ENCODE measurements around the gene PANX3.

The PANX3 gene

DNA sequence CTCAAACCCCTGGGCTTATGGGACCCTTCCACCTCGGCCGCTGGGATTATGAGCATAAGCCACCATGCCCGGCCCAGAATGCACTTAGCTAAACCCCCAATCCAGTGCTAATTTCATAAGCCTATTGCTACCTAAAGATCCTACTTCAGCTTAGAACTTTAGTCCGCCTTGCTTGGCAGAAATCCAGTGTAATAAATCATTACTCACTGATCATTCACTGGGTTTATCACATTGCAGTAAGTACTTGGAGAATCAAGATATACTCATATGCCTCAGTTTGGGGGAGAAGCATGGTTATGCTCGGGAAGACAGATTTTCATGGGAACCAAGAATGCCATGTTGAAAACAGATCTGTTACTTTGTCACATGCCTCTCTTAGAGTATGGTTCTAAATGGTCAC is 7.6 kb downstream of the PANX3 start:
- no peak for DNase-seq

DNA sequence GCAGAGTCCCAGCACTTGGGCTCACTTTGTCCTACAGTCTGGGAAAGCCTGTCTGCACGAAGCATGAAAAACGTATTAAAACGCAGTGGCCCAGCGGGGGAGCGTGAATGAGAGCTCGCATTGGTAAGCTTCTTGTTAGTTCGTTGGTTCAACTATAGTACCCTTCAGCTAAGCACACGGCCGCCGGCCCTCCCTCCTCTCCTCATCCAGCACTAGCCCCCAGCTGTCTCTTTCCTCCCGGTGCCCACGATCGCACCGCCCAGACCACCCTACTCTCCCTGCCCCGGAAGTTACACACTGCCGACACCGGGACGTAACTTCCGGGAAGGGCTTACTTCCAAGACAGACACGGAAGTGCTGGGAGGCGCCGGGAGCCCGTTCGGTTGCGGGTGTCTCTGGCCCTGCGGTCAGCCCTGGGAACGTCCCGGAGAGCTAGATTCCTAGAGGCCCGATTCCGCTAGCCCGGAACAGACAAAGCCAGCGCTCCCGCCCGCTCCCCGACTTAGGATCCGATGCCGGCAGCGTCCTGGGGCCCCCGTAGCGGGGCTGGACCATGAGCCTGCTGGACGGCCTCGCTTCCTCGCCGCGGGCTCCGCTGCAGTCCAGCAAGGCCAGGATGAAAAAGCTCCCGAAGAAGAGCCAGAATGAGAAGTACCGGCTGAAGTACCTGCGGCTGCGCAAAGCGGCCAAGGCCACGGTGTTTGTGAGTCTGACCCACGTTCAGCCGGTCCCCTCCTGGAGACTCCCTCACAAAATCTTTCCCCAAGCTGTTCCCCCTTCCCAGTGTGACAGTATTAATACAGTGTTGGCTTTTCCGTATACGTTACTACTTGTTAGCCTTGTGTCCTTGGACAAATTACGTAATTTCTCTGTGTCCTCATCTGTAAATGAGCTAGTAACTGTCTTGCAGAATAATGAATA is 11.6 kb downstream of the PANX3 start, which contains the start of gene TBRG1:
TSS of gene TBRG1 (plus strand) at position 334 of the 921 bp plus-strand sequence. CDS start at position 554, 220 bp downstream.
- peak; percentile 72 to 86 for DNase-seq

DNA sequence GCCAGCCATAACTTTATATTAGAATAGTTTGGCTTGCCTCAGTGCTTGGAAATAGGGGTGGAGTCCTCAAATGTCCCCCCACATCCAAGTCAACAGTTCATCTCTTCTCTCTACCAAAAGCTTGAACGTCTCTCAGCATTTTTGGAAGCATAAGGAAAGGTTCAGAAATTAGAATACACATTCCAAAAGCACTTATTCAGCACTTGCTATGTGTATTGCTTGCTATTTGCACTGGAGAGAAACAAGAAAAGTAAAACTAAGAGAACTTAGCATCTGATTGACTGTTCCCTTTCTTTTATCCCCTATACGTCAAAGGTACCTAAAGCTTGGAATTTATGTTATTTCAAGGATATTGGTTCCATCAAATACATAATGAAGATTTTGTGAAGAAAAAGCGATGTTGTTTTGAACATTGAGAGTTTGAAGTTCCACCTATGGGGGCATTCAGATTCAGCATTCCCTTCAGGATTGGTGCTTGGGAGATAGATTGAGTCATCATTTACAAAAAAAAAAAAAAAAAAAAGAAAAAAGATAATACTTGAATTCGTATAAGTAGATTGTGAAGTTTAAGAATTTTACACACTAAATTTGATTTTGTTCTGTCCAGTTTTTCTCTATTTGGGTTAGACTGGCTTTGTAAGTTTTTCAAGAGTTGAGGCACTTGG is 12.8 kb downstream of the PANX3 start:
- DNase-seq: no peak

DNA sequence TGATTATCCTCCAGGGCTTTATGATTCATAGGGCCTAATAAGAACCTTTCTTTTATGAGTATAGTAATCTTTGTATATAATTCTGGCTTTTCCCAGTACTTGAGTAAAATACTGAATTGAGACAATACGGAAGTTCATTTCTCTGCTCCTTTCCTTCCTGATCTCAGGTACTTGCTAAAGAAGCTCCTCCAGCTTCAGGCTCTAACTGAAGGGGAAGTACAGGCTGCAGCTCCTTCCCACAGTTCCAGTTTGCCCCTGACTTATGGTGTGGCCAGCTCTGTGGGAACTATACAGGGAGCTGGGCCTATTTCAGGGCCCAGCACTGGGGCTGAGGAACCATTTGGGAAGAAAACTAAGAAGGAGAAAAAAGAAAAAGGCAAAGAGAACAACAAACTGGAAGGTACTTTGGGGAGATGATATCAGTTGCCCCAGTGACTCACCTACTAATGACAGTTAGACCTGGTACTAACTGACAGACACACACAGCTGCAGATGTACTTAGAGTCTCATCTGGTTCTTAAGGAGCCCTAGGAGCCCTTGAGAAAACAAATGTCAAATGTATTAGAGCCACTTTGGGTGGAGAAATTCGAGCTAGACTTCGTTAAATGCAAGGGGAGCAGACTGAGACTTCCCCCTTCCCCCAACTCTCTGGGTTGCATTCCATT is 14.4 kb downstream of the PANX3 start:
- DNase-seq: no peak

DNA sequence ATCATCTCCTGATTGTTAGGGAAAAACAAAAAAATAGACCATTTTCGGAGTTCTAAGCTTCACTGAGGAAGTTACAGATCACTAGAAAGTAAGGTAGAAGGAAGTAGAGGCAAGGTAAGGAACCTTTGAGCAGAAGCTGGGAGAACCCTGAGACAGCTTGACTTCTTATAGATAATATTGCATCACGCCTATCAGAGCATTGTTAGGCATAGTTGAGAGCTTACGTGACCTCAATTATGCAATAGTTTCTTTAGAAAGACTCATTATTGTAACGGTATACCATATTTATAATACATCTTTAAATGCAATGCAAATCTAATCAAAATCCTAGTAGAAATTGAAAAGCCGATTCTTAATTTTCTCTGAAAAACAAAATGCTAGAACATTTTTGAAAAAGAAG is 16.3 kb downstream of the PANX3 start:
- DNase-seq: no peak

DNA sequence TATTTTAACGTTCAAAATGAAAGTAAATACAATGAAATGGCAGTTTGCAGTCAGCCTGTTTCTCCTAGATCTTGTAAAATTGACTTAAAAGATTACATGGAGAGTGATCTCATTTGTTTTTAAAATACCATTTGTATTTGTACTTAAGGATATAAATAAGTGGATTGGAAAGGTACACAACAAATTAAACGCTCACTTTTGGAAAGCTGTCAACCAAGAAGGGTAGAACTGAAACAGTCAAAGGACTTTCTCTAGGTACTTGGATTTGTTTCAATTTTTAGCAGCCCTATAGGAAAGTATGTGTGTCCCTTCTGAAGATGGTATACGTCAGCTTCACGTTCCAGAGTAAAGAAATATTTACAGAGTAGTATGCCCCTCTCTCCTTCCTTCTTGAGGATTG is 18.7 kb downstream of the PANX3 start:
- no peak for DNase-seq

DNA sequence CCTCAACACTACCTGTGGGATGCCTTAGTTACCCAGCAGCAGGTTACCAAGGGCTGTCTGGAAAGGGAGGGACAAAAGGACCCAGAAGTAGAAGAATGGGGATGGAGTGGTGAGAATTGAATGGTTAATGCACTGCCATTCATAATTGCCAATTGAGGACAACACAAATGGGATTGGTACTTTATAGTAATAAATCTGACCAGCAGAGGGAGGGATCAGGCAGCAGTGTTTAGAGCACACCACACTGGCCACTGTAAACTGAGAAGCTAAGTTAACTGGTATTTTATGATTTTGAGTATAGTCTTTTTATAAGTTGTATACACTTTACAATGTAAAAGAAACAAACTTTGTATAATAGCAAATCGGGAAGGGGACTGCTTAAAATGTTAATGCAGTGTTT is 22.1 kb downstream of the PANX3 start:
- DNase-seq: no peak

DNA sequence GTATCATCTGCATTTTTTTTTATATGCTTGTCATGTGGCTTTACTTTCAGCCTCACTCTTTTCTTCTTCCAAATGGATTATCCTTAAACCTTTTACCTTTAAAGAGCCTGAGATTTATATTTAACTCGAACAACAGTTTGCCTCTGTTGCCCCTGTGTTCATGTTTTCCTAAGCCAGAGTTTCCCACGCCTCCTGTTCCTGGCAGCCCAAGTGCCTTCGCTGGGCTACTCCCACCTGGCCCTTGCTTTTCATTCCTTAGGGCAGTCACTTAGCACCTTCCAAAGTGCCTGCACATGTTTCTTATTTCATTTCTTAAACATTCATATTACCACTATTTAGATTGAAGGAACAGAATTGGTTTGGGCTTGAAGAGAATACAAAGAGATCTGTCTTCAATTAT is 24.7 kb downstream of the PANX3 start:
- no peak for DNase-seq

DNA sequence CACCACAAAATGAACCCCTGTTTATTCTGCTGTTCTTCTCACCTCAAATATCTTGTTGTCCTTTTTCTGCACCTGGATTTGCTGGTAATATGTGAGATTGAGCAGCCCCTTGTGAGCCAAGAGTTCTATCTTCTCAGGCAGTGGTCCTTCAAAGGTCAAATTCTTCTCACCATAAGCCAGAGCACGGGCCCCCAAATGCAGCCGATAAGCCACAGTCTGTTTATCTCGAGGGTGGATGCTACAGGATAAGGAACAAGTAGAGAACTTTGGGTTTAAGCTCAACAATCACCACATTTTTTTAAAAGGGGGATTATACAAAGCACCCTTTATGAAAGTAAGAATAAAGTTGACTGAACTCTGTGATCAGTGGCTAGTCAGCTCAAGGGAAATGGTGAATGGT is 27.3 kb downstream of the PANX3 start:
- no peak for DNase-seq

DNA sequence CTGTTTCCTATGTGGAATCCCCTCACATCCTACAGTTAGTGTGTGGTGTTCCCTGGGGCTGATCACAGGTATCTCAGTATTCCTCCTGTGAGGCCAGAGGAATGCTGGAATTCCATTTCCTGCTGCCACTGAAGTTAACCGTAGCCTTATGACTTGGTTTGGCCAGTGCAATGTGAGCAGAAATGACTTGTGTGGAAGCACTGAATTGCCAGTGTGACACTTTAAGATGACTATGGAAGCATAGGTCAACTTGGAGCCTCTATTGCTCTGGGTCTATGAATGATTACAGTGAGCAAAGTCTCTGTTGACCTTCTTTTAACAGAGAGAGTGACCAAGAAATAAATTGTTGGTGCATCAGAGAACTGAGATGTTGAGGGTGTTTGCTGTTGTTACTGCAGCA is 28.0 kb downstream of the PANX3 start:
- DNase-seq: no peak

DNA sequence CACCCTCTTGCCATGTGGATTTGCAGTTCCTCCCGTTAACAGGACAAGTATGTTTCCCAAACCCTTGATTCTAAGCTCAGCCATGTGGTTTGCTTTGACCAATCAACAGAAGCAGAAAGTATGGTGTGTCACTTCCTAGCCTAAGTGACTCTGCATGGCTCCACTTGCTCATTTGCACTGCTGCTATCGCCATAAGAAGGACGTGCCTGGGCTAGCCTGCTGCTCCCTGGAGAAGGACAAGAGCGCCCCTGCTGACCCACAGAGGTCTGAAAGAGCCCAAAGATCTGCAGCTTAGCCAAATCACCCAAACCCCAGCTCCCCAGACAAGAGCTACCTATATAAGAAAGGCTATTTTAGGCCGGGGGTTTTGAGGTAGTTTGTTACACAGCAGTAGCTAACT is 29.4 kb downstream of the PANX3 start:
- no peak for DNase-seq

DNA sequence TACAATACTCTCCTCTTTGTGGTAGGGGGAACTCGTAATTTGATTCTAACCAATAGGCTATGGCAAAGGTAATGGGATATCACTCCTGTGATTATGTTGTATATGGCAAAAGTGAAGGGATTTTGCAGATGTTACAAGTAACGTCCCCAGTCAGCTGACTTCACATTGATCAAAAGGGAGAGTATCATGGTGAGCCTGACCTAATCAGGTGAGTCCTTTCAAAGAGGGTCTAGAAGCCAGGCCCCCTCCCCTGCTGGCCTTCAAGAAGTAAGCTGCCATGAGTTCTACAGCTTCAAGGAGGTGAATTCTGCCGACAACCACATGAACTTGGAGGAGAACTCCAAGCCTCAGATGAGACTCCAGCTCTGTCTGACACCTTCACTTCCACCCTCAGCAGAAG is 31.4 kb downstream of the PANX3 start:
- no peak for DNase-seq

DNA sequence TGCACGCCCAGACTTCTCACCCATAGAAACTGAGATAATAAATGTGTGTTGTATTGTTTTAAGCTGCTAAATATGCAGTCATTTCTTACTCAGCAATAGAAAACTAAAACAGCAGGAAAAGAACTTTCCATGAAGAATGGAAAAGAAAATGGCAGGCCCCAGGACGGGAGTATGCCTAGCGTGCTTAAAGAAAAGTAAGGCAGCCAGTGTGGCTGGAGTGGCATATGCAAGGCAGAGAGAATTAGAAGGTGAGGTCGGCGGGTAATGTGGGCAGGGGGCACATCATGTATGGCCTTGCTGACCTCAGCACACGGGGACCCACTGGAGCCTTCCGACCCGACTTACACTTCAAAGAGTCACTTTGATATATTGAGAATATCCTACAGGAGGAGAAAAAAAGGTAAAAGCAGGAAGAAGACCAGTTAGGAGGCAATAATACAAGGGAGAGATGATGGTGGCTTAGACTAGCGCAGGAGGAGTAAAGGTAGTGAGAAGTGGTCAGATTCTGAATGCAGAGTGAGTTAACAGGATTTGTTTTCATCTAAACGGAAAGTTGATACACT is 31.9 kb downstream of the PANX3 start:
- no peak for DNase-seq

DNA sequence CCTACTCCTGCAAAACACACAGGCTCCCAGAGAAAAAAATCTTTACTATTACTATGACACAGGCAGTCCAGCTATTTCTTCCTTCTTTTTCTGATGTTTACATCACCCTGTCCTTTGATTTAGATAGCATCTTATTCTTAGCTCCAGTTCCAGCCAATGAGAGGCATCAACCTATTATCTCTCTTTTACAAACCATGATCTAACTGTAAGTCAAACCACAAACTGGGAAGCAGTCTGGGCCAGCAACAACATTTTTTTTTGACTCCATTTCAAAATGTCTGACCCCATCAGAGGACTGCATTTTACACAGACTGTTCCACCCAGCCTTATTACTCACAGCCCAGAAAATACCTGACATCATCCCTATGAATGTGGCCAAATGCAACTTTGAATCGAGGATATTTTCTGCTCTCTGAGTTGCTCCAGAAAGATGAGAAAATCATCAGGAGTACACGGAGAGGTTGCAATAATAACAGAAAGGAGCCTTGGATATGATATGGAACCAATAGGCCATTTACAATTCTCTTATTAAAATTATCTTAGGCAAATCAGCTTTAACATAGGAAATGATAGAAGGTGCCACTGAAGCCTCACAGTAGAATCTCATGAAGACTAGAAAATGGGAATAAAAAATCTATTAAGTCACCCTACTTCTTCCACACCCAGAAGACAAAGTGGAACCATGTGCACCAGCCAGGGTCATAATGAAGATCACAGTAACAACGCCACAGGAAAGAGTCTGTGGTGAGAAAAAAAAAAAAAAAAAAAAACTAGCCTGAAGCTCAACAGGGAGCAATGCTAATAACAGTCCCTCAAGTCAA is 32.6 kb downstream of the PANX3 start:
- DNase-seq: no peak

DNA sequence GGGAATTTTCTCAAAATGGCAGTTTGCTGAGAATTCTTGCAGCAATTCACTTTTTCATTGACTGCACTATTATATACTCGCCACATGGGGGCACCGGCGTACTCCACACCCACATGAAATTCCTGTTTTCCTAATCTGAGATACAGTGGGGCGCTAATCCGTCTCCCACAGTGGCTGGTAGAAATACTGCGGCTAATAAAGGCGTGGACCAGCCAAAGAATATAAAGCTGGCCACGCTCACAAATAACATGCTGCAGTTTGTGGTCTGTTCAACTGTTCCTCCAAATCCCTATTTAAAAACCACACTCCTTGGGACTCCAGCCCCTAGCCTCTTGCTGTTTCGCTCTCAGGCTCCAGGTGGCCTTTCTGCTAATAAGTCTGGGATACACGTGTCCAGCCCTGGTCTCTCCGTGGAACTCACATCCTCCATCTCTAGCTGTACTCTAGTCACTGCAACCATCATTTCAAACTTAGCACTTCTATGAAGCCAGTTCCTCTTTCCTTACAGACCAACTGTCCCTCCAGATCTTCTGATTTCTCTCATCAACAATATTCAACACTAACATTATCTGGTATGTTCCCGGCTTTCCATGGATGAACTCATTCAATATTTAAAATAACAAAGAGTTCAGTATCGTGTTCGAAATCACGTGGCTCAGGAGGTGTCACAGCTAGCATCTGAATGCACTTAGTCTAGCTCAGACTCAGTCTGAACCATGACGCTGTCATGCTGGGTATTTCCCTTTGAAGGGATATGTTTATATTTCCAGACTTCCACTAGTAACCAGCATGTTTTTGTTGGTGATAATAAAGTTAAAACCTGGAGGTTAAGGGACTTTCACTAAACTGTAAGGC is 33.4 kb downstream of the PANX3 start:
- peak; percentile 11 to 40 for DNase-seq

DNA sequence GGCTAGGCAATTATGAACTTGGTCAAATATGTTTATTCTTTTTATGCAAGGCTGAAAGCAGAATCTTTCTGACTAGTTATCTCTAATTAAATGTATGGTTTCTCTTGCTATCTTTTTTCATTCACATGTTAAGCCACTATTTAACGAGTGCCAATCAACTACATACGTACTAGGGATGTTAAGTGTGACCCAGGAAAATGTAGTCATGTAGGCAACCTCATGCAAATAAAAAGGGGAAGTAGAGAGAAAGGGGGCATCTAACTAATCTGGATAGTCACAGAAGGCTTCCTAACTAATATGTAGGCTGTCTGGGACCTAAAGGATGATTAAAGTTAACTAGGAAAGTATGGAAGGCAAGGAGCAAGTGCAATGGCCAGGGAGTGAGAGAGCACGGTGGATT is 34.9 kb downstream of the PANX3 start:
- DNase-seq: no peak

DNA sequence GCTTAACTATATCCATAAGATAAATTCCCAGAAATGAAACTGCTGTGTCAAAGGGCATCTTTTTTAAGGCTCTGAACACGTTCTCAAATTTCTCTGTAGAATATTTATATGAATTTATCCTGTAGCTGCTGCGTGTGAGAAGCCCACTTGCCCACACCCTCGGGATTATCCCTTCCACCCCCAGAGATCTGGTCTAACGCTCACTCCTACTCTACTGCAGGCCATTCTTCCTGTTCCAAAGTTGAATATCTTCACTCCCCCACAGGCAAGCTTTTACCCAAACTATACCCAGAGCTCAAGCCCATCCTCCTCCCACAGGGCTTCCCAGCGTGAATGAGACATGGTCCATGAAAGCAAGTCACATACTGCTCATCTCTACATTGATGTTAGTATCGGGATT is 37.4 kb downstream of the PANX3 start:
- DNase-seq: no peak

DNA sequence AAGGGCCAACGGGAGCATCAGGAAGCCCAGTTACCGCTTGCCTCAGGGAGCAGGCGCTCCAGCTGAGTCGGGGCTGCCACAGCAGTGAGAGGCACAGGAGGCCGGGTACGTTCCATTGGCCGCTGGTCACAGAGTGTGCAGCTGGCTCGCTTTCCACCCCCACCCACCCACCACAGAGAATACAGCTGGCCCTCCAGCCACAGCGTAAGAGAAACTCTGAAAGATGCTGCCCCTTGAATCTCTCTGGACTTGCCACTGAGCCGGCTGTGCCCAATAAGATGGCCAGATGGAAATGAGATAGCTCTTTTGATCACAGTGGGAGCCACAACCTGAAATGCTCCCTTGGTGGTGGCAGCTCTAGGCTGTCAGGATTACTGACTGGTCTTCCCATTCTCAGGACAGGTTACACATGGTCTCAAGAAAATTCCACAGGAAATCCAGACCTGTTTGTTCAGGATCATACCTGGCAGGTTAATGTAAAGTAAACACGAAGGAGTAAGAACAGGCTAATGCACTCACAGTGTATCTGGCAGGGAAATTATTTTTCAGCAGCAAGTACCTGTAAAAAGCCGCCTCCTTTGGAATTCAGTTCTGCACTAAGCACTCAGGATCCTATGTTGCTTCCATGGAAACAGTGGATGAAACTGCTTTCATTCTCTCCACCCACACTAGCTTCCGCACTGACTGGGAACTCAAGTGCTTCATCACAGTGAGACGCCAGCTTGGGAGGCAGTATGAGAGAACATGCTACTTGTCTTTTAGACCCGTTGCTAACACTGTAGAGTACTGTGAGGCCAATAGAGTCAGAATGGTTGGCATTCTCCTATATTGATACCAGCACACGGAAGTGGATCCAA is 45.8 kb downstream of the PANX3 start:
- DNase-seq: no peak

DNA sequence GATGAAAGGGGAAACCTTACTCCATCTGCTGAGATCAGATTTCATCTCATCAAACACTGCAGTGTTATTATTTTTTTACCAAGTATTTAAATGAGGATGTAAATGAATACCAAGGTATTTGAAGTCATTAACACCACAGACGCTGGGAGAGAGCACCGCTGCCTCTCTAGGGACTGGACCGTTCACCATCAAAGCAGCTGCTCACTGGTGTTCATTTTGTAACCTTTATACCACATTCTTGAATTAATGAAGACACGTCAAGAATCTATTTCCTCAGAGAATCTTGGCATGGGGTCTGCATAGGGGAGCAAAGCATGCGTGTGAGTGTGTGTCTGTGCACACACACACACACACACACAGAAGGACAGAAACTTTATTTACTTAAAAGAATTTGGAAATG is 46.7 kb downstream of the PANX3 start:
- no peak for DNase-seq

DNA sequence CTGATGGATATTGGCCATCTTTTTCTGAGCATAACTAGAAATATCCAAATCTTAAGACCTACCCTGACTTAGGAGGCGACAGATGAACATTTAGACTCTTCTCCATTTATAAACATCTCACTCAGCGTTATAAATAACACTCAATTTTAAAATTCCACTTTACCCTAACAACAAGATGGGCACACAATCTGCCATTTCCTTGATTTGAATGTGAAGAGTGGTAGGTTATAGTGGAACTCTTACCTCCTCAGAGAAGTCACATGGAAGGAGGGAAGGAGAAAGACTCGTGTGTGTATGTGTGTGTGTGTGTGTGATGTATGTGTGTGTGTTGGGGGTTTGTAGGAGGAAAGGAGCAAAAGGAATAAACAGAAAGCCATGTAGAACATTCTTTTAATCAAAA is 47.3 kb downstream of the PANX3 start:
- DNase-seq: no peak

DNA sequence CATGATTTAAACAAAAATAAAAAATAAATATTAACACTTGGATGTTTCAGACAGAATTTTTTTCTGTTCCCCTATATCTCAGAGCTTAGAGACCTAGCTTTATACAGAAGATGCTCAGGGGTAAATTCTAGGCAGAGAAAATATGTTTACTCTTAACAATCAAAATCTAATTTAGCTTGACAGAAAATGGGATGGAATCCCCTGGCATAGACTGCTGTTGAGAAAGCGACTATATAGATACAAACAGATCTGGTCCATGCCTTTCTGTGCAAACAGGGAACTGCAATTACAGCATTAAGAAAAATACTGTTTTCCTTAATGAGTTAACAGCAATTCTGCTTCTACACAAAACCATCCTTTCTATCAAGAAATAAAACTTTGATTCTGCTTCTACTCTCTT is 47.8 kb downstream of the PANX3 start:
- no peak for DNase-seq

All from NCI-H1930 (cell line).